ENCODE data around the gene INSL3.

The INSL3 gene

DNA sequence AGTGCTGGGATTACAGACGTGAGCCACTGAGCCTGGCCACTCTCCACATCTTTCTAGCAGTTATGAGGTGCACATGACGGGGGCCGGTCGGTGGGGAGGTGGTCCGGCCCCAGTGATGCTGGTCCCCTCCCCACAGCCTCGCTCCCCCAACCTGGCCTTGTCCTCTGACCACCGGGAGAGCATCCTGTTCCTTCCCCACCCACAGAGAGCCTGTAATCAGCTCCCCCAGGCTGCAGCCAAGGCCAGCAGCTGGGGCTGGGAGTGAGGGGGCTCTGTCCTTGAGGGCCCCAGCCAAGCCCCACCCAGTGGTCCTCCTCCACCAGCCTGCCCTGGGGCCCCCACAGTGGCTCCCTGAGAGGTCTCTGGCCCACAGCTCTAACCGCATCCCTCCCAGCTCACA is 3.0 kb upstream of the INSL3 start:
- Histone ChIP-seq H3K4me1 (ENCODE audit: insufficient read depth, low read length) (no peaks in the 10 kb centered on the region), H3K79me2 (ENCODE audit: insufficient read depth, low read length) (no peaks in the 10 kb centered on the region), H3K4me2 (ENCODE audit: insufficient read depth, low read length) (no peak overlapping the region), H3K36me3 (ENCODE audit: insufficient read depth, low read length) (no peaks in the 10 kb centered on the region), H3K27me3 (ENCODE audit: insufficient read depth, low read length, poor library complexity) (no peaks in the 10 kb centered on the region), H3K27ac (ENCODE audit: low read length) (no peak overlapping the region), H2AFZ (ENCODE audit: low read depth, low read length) (no peak overlapping the region), H3K9ac (ENCODE audit: low read depth, low read length) (no peak overlapping the region), H3K9me3 (ENCODE audit: insufficient read depth, low read length, severe bottlenecking) (no peaks in the 10 kb centered on the region), H3K4me3 (ENCODE audit: low read depth in 1 of 2, low read length in 2 of 2) (no peak overlapping the region), H4K20me1 (ENCODE audit: insufficient read depth, low read length) (no peaks in the 10 kb centered on the region)
- DNase-seq = no peak
- TF ChIP-seq, protein P1, sequence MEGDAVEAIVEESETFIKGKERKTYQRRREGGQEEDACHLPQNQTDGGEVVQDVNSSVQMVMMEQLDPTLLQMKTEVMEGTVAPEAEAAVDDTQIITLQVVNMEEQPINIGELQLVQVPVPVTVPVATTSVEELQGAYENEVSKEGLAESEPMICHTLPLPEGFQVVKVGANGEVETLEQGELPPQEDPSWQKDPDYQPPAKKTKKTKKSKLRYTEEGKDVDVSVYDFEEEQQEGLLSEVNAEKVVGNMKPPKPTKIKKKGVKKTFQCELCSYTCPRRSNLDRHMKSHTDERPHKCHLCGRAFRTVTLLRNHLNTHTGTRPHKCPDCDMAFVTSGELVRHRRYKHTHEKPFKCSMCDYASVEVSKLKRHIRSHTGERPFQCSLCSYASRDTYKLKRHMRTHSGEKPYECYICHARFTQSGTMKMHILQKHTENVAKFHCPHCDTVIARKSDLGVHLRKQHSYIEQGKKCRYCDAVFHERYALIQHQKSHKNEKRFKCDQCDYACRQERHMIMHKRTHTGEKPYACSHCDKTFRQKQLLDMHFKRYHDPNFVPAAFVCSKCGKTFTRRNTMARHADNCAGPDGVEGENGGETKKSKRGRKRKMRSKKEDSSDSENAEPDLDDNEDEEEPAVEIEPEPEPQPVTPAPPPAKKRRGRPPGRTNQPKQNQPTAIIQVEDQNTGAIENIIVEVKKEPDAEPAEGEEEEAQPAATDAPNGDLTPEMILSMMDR (IDR thresholded peaks at IDR 0.05; ENCODE audit: borderline replicate concordance, extremely low read depth, low read length, poor library complexity, severe bottlenecking) = no peak
- TF ChIP-seq EZH2 (IDR thresholded peaks at IDR 0.05; ENCODE audit: borderline replicate concordance, low read depth, low read length, severe bottlenecking) = no peak
- ATAC-seq (ENCODE audit: insufficient read depth, low read depth) = no peak

DNA sequence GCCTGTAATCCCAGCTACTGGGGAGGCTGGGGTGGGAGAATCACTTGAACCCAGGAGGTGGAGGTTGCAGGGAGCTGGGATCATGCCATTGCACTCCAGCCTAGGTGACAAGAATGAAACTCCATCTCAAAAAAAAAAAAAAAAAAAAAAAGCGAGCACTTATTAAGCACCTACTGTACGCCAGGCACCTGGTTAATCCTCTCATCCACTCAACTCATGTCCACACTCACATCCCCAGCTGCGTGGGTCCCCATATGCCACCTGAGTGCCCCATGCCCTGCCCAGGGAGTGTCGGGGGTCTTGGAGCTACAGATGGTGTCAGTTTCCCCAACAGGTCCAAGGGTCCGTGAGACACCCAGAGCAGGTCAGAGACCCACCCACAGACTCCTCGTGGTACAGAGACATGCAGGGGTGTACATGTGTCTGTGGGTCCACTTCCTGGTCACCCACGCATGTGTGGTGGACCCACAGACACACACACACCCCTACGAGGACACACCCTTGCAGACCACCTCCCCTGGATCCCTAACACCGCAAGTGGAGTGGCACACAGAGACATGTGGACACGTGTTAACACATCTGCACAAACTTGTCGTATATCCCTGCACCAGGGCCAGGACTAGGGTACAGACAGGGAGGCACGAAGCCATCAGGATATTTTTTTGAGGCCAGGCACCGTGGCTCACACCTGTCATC is 3.5 kb downstream of the INSL3 start:
- DNase-seq (no peak), ATAC-seq (ENCODE audit: insufficient read depth, low read depth) (no peak)
- Histone ChIP-seq H3K27me3 (ENCODE audit: insufficient read depth, low read length, poor library complexity) (no peaks in the 10 kb centered on the region), H3K79me2 (ENCODE audit: insufficient read depth, low read length) (no peaks in the 10 kb centered on the region), H2AFZ (ENCODE audit: low read depth, low read length) (no peak overlapping the region), H3K9ac (ENCODE audit: low read depth, low read length) (no peak overlapping the region), H3K9me3 (ENCODE audit: insufficient read depth, low read length, severe bottlenecking) (no peaks in the 10 kb centered on the region), H3K4me3 (ENCODE audit: low read depth in 1 of 2, low read length in 2 of 2) (no peak overlapping the region), H3K27ac (ENCODE audit: low read length) (no peak overlapping the region), H3K4me2 (ENCODE audit: insufficient read depth, low read length) (no peak overlapping the region), H3K4me1 (ENCODE audit: insufficient read depth, low read length) (no peaks in the 10 kb centered on the region), H4K20me1 (ENCODE audit: insufficient read depth, low read length) (no peaks in the 10 kb centered on the region), H3K36me3 (ENCODE audit: insufficient read depth, low read length) (no peaks in the 10 kb centered on the region)
- no peak for TF ChIP-seq EZH2 (IDR thresholded peaks at IDR 0.05; ENCODE audit: borderline replicate concordance, low read depth, low read length, severe bottlenecking)
- TF ChIP-seq, protein P1 (IDR thresholded peaks at IDR 0.05; ENCODE audit: borderline replicate concordance, extremely low read depth, low read length, poor library complexity, severe bottlenecking) = no peak

DNA sequence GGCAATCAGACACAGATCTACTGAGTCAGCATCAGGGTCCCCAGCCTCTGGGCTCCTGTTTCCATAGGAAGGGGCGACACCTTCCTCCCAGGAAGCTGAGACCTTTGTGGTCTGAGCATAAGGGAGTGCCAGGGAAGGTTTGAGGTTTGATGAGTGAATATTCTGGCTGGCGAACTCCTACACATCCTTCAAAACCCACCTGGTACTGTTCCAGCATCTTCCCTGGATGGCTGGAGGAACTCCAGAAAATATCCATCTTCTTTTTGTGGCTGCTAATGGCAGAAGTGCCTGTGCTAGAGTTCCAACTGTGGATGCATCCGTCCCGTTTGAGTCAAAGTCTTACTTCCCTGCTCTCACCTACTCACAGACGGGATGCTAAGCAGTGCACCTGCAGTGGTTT is 9.2 kb downstream of the INSL3 start:
- H3K36me3 ChIP-seq (ENCODE audit: insufficient read depth, low read length) = no peaks in the 10 kb centered on the region
- H2AFZ ChIP-seq (ENCODE audit: low read depth, low read length) = no peak overlapping the region
- ATAC-seq (ENCODE audit: insufficient read depth, low read depth) = no peak
- H3K4me3 ChIP-seq (ENCODE audit: low read depth in 1 of 2, low read length in 2 of 2) = no peak overlapping the region
- no peak overlapping the region for H3K9ac ChIP-seq (ENCODE audit: low read depth, low read length)
- no peaks in the 10 kb centered on the region for H4K20me1 ChIP-seq (ENCODE audit: insufficient read depth, low read length)
- H3K9me3 ChIP-seq (ENCODE audit: insufficient read depth, low read length, severe bottlenecking) = no peaks in the 10 kb centered on the region
- H3K27ac ChIP-seq (ENCODE audit: low read length) = no peak overlapping the region
- H3K4me1 ChIP-seq (ENCODE audit: insufficient read depth, low read length) = no peaks in the 10 kb centered on the region
- H3K27me3 ChIP-seq (ENCODE audit: insufficient read depth, low read length, poor library complexity) = peaks cover 8% of the 10 kb centered on the region
- no peaks in the 10 kb centered on the region for H3K79me2 ChIP-seq (ENCODE audit: insufficient read depth, low read length)
- H3K4me2 ChIP-seq (ENCODE audit: insufficient read depth, low read length) = no peak overlapping the region
- TF ChIP-seq, protein P1 (IDR thresholded peaks at IDR 0.05; ENCODE audit: borderline replicate concordance, extremely low read depth, low read length, poor library complexity, severe bottlenecking) = no peak
- TF ChIP-seq EZH2 (IDR thresholded peaks at IDR 0.05; ENCODE audit: borderline replicate concordance, low read depth, low read length, severe bottlenecking) = no peak
- no peak for DNase-seq

Data from DND-41 (cell line).